PC-3 (cell line): ENCODE measurements around the gene LAD1.

Experiments used
- CTCF ChIP-seq: fragments of 300-600 bp; sonication (generic); conservative IDR thresholded peaks from 2 replicates; pipeline ENCODE4 v1.5.1; 2017; ENCODE audit warnings: antibody characterized with exemption, low read depth, mild to moderate bottlenecking, low read length
- EZH2phosphoT487 ChIP-seq: fragments of 300-600 bp; sonication (generic); IDR thresholded peaks from 2 replicates; pipeline ENCODE4 v1.6.1; 2018; ENCODE audit warnings: mild to moderate bottlenecking, antibody characterized with exemption, low read length, borderline replicate concordance

GRCh38 chr1:201400852-201401230, 1.7 kb upstream of the LAD1 start:
- TF ChIP-seq CTCF (no peak), EZH2phosphoT487 (no peak)
